ENCODE results near the gene TBCD.
A peak's percentile ranks its signal among the peaks of the same experiment; 100 is the strongest.

TBCD gene

DNA sequence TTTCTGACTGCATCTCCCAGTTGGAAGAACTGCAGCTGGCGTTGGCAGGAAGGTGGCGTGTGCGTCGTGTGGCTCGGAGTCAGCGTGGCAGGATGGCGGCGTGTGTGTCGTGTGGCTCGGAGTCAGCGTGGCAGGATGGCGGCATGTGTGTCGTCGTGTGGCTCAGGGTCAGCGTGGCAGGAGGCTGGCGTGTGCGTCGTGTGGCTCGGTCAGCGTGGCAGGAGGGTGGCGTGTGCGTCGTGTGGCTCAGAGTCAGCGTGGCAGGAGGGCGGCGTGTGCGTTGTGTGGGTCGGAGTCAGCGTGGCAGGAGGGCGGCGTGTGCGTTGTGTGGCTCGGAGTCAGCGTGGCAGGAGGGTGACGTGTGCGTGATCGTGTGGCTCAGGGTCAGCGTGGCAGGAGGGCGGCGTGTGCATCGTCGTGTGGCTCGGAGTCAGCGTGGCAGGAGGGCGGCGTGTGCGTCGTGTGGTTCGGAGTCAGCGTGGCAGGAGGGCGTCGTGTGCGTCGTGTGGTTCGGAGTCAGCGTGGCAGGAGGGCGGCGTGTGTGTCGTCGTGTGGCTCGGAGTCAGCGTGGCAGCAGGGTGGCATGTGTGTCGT lies 49.6 kb downstream of the TBCD start:
- Histone ChIP-seq H3K4me1 (ENCODE audit: control insufficient read depth, insufficient read depth, low read length) (no peaks in the 10 kb centered on the region), H3K4me3 (ENCODE audit: low read depth, low read length) (no peak overlapping the region), H3K9me3 (ENCODE audit: control insufficient read depth, insufficient read depth, low read depth, low read length) (no peaks in the 10 kb centered on the region), H3K27ac (ENCODE audit: extremely low read depth, low read depth, low read length) (no peak overlapping the region), H3K36me3 (ENCODE audit: control insufficient read depth in 2 of 2, insufficient read depth in 1 of 2, low read length in 2 of 2) (peaks cover 10 to 36% of the 10 kb centered on the region in 2 experiments; a peak in 2 of 3 replicates)
- ChIA-PET POLR2A (no interaction called here), CTCF (no interaction called here)
- no peak for TF ChIP-seq ZNF654 (tag by site-specific recombination; IDR thresholded peaks at IDR 0.05; ENCODE audit: low read depth)
- no peak for TF ChIP-seq ZNF629 (tag by site-specific recombination; IDR thresholded peaks at IDR 0.05)
- TF ChIP-seq ZNF114 (tag by site-specific recombination; IDR thresholded peaks at IDR 0.05): no peak
- TF ChIP-seq ZNF341 (tag by site-specific recombination; IDR thresholded peaks at IDR 0.05; ENCODE audit: low read depth): no peak
- no peak for TF ChIP-seq KLF8 (tag by site-specific recombination; IDR thresholded peaks at IDR 0.05)
- TF ChIP-seq, protein P1, sequence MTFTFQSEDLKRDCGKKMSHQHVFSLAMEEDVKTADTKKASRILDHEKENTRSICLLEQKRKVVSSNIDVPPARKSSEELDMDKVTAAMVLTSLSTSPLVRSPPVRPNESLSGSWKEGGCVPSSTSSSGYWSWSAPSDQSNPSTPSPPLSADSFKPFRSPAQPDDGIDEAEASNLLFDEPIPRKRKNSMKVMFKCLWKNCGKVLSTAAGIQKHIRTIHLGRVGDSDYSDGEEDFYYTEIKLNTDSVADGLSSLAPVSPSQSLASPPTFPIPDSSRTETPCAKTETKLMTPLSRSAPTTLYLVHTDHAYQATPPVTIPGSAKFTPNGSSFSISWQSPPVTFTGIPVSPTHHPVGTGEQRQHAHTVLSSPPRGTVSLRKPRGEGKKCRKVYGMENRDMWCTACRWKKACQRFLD (tag by site-specific recombination; IDR thresholded peaks at IDR 0.05): no peak
- no peak for TF ChIP-seq ZIC2 (tag by site-specific recombination; IDR thresholded peaks at IDR 0.05)
- no peak for TF ChIP-seq ZNF658 (tag by site-specific recombination; IDR thresholded peaks at IDR 0.05)
- TF ChIP-seq ZNF449 (tag by site-specific recombination; IDR thresholded peaks at IDR 0.05): no peak
- no peak for TF ChIP-seq ZNF362 (tag by site-specific recombination; IDR thresholded peaks at IDR 0.05)
- no peak for TF ChIP-seq ZNF623 (tag by site-specific recombination; IDR thresholded peaks at IDR 0.05)
- no peak for TF ChIP-seq ZNF184 (tag by site-specific recombination; IDR thresholded peaks at IDR 0.05)
- no peak for TF ChIP-seq ZNF747 (tag by site-specific recombination; IDR thresholded peaks at IDR 0.05)
- no peak for TF ChIP-seq ZNF214 (tag by site-specific recombination; IDR thresholded peaks at IDR 0.05; ENCODE audit: borderline replicate concordance)
- no peak for TF ChIP-seq BCL11B (tag by site-specific recombination; IDR thresholded peaks at IDR 0.05; ENCODE audit: low read depth)

GRCh38 chr17:82802075-82802780 lies 50.4 kb downstream of the TBCD start:
- Histone ChIP-seq H3K4me1 (ENCODE audit: control insufficient read depth, insufficient read depth, low read length) (no peaks in the 10 kb centered on the region), H3K36me3 (ENCODE audit: control insufficient read depth in 2 of 2, insufficient read depth in 1 of 2, low read length in 2 of 2) (peaks cover 10 to 42% of the 10 kb centered on the region in 2 experiments; a peak in 2 of 3 replicates), H3K27ac (ENCODE audit: extremely low read depth, low read depth, low read length) (no peak overlapping the region), H3K4me3 (ENCODE audit: low read depth, low read length) (no peak overlapping the region), H3K9me3 (ENCODE audit: control insufficient read depth, insufficient read depth, low read depth, low read length) (no peaks in the 10 kb centered on the region)
- TF ChIP-seq ZNF518A (tag by site-specific recombination; conservative IDR thresholded peaks at IDR 0.05; ENCODE audit: low read depth) (no peak), PRDM4 (tag by site-specific recombination; IDR thresholded peaks at IDR 0.05) (peak; percentile 34; the same call in 1 of the 2 replicates), ZNF600 (tag by site-specific recombination; IDR thresholded peaks at IDR 0.05) (peak; percentile 47), SETDB1 (IDR thresholded peaks at IDR 0.05; ENCODE audit: insufficient read length, low read length) (no peak)
- POLR2A ChIA-PET: no interaction called here
- CTCF ChIA-PET: interaction anchor here (0.6 kb wide), 2 partner anchors 82 to 113 kb away, joined by 5 read pairs; no protein-coding TSS in a partner anchor

All from HEK293 (cell line).